ENCODE results near the gene BLMH.

The BLMH gene, protein sequence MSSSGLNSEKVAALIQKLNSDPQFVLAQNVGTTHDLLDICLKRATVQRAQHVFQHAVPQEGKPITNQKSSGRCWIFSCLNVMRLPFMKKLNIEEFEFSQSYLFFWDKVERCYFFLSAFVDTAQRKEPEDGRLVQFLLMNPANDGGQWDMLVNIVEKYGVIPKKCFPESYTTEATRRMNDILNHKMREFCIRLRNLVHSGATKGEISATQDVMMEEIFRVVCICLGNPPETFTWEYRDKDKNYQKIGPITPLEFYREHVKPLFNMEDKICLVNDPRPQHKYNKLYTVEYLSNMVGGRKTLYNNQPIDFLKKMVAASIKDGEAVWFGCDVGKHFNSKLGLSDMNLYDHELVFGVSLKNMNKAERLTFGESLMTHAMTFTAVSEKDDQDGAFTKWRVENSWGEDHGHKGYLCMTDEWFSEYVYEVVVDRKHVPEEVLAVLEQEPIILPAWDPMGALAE

DNA sequence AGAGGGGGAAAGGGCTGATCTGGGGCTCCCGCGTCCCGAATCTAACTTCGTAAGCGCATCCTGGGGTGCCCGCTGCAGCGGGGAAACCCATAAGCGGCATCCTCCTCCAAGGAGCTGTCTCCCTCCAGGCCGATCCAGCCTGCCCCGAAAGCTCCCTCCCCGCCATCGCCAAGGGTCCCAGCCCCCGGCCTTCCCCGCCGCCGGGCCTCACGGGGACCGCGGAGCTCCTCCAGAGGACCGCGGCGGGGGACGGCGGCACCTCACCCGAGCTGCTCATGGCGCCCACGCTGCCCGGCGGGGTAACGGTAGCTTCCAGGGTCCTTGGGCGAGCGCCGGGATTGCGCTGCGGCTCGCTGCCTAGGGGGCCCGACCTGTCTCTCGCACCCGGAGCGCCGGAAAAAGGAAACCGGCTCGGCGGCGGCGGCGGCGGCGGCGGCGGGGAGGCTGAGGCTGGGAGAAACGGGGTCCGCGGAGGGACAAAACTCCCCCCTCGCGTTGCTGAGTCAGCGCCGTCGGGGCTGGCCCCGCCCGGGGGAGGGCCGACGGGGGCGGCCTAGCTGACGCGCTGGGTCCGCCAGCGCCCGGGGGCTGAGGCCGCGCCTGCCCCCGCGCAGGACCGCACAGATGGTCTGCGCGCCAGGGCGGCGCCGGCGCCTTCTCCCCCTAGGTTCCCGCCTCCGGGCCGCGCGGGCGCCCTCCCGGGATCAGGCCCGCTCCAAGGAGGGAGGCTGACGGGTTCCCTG, at the start of gene BLMH:
Gene BLMH, minus strand, starts transcription at position 402 of the 743 bp plus-strand sequence. Its CDS starts 125 bp downstream, at position 277.
- DNase-seq, result peak; percentile 81

DNA sequence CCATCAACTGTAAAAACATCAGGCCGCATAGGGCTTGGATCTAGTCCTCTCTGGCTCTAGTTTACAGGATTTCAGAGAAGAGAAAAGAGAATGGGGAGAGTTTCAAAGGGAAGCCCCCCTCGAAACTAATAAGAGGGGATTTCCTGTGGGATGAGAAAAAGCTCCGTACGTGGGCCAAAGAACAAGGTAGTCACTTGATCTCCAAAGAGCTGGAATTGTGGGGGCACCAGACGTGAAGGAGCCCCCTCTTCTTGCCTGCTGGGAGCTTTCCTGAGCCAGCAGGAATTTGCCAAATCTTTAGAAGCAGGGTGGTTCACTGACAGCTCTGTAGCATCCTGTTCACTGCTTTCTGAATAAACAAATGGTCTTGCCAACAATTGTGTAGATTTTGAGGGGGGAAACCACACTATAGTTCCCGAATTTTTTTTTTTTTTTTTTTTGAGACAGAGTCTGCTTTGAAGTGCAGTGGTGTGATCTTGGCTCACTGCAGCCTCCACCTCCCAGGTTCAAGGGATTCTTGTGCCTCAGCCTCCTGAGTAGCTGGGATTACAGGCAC, 49.1 kb upstream of the BLMH start:
- DNase-seq, result no peak

DNA sequence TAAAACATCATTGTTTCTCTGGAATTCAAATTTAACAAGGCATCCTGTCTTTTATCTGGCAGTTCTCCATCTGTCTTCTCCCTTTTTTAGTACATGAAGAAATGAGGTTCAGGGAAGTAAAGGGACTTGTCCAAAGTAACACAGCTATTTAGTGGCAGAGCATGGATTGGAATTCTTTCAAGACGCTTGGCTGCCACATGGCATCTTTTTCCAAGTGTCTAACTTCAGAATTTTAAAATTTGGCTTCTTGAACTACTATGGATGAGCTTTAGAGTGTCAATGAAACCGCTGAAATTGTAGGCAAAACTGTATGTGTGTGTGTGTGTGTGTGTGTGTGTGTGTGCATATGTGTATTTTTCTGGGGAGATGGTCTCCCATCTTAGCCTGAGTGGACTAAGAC, 47.3 kb upstream of the BLMH start:
- DNase-seq, result no peak

DNA sequence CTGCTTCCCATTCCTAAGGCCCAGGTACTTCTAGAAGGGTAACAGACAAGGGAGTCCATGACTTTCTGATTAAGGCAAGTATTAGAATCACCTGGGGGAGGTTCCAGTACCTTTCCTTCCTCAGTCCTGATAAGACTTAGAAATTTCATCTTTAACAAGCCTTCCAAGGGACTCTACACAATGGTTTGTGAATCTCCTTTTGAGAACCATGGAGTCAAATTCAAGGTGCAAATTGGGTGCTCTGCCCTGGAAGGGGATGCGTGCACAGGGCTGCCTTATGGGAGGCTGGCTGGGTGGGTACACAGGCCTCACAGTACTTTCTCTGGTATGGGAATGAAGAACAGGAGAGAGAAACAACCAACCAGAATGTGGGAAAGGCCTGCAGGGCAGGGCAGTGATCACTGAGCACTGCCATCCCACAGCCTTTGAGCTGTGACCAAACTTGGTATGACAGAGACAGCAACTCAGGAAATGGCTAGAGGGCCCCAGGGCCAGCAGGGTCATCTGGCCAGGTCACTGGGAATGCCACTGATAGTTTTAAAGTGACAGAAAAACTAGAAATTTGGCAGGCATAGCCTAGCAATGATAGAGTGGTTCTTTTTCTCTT, 45.8 kb upstream of the BLMH start:
- no peak for DNase-seq

DNA sequence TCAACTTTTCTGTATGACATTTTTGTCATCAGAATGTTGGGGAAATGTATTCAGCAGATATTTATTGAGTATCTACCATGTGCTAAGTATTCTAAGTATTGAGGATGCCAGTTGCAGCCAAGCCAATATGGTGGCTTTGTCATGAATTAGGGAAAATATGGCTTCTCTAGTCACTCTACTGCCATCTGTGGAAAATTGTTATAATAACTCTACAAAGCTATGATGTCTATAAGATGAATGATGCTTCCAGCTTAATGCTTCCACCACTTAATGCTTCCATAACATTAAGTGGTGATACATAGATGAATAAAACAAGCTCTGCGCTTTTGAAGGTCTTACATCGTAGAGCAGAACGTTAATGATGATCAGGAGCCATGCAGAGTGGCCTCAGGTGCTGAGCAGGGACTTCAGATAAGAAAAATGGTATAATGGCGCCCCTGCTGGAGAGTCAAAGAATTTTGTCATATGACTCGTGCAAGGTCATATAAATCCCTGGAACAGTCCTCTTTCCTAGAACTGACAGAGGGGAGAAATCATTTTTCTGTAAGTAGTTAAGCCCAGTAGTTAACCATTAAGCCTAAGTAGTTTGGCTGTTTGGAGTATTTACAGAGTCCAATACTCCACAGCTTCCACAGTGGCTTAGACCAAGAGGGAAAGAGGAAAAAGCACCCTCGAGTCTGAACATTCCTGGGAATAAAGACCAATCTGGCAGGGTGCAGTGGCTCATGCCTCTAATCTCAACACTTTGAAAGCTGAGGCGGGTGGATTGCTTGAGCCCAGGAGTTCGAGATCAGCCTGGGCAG, 44.8 kb upstream of the BLMH start:
- peak; percentile 83 for DNase-seq

DNA sequence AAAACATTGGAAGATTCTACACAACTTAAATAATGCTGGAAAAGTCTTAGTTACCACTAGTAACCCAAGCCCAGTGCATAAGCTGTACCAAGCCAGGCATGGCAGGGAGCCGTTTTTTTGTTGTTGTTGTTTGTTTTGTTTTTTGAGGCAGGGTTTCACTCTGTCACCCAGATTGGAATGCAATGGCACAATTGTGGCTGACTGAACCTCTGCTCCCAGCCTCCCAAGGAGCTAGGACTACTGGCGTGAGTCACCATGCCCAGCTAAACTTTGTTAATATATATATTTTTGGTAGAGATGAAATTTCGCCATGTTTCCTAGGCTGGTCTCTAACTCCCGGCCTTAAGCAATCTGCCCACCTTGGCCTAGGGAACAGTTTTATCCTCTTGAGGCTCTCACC, 42.7 kb upstream of the BLMH start:
- DNase-seq, result no peak

DNA sequence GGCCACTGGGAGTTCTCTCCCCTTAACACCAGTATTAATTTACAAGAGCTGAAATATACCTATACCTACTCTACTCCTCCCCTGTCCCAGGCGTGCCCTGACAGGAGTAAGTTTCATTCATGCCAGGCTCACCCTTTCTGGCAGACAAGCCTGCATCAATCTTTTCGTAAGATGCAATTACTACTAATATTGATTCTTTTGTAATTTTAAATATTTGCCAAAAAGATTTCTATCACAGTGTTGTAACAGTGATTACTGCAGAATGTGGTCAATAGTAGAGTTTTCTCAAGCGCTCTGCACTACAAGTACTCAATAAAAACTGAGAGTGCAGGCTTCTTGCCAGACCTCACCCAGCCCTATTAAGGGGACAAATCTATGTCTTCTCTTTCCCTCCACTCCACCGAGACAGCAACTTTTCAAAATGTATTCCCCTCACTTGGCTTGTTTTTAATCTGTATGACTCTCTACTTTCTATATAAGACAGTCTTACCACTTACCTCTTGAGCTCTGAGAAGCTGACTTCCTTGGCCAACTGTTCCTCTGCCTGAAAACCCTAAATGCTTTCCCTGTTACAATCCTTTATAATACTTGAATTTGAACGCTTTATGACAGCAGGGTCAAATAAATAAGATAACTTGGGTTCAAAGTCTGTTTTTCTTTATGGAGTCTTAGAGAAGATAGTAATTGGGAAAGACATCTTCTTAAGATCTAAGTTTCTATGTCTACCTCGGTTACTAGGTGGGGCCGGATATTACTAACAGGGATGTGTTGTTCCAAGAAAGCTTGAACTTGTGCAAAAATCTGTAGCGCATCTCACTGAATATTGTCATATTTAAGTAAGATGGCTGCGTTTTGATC, 42.0 kb upstream of the BLMH start, which contains the start of gene TMIGD1:
Gene TMIGD1, minus strand, starts transcription at position 555 of the 858 bp plus-strand sequence. CDS start 1,924 bp downstream, outside the sequence.
- DNase-seq, result no peak

DNA sequence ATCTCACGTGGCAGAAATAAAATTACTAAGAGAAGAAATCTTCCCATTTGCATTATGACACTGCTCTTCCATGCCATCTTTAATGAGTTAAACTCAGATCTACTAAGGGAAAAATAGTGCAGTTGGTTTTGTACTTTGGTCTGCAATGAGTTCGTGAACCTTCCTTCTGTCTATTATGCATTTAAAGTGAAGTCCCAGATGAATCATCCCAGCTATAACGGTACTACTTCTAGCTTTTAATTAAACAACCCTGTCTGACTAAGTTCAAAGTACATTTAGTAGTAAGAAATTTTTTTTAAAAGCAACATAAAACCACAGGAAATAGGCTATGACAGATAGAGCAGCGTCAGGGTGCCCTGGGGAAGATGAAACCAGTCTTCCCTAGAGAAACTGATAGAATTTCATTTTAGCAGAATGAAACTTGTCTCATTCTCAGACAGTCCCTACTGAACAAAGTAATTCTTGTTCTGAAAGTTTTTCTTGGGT, 40.4 kb upstream of the BLMH start:
- no peak for DNase-seq

DNA sequence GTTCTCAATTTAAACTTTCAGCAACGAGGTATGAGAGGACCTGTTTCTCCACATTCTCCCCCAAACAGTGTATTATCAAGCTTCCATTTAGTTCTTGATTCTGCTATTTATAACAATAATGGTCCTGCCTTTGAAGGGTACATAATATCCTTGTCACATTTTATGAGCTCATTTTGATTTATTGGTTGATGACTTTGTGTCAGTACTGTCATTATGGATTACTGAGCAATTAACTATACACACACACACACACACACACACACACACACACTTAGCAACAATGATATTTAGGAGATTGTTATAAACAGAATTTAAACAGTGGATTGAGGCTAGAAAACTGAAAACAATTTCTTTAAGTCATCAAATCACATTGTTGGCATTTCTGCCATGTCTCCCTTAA, 35.1 kb upstream of the BLMH start:
- no peak for DNase-seq

DNA sequence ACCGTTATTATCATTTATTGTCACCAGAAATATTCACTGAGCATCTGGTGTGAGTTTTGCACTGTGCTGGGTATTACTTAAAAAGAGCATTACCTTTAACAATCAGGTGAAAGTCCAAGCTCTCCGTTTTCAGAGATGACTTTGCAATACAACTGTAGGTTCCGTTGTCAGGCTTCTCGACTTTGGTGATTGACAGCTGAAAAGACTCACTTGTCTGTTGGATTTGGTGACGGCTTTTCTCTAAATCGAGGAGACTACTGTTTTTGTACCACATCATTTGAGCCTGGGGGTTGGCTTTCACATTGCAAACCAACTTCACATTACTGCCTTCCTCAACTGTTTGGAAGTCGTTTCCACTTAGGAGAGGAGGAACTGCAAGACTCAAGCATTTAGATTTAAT, 33.0 kb upstream of the BLMH start:
- DNase-seq, result no peak

DNA sequence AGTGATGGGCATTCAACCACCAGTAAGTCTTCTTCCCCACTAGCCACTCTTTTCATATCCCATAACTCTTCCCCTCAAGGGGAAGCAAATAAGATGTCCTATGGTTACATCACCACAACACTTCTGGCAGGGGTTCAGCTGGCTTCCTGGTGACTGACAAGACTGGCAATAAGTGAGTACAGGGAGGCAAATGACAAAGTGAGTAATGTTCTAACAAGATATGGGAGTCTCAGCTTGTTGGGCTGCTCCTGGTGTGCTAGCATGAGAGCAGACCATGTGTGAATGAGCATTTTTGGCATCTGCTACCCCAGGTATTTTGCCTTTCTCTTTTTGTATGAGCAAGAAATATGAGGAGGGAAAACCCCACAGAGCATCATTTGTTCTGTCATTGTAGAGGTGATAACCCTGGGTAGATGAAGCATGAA, 32.2 kb upstream of the BLMH start:
- peak; percentile 35 for DNase-seq

DNA sequence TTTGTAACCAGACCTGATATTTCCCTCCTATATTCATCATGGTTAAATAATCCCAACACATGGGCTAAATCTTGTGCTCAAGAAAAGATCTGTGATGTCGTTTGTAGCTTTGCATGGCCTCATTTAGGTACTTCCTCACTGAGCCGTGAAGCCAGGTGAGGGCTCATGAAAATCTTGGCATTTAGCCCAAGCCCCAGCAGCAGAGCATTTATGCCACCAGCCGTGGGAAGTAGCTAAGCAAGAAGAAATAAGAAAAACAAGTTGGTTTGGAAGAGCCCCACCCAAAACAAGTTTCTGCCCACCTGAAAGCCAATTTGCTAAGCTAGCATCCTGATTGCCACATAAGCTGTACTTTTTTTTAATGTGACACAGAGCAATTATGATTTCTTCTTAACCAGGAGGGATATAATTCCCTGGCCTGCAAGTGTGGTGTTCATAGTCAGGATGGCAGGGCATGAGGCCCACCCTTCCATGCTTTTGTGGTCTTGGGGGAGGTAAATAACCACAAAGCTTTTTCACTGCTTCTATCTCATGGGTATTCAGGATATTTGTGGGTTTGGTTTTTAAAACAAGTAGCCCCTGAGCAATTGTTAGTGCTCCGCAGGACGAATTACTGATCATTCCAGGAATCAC, 31.6 kb upstream of the BLMH start:
- DNase-seq, result peak; percentile 21

DNA sequence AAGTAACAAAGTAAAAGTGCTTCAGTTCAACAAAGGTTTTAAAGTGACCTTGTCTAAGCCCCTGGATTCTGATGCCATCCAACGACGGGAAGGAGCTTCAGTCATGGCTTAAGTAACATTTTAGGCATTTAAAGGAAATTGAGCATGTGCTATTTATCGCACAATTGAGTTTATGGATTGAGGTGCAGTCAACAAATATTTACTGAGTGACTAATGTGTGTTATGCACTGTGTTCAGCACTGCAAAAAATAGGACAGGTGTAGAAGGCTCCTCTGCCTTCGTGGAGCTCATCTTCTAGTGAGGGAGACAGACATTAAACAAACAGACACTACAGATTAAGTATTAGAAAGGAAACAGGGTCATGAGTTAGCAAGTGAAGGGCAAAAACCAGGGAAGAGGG, 29.6 kb upstream of the BLMH start:
- DNase-seq, result no peak

DNA sequence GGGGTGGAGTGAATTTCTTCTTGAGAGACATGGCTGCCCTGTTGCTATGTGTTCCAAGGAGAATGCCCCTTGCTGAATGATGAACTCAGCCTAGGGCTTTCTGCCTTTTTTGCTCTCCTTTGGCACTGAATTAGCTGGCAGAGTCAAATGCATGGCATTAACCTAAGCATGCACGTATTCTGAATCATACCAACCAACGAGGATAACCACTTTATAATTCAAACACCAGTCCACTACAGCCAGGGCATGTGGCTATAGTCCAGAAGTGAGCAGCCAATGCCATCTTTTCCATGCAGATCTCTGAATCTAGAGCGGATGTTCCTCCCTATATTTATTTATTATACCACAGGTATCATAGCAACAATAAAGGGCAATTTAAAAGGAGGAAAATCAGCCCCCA, 26.4 kb upstream of the BLMH start:
- DNase-seq, result no peak

DNA sequence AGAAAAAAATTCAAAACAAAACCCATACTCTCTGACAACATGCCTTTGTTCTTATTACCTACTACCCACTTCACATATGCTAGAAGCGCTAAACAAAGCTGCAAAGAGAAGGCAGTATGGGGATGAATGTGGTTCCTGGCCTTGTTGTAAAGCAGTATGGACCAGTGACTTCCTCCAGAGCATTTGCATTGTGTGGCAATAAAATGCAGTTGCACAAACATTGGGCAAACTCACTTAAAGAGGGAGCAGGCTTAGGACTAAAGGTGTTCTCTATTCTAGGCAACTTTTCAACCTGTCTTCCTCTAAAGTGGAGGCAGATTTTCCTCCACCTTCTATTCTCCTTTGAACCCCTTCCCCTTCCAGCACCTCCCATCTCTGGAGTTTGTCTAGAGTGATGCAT, 25.0 kb upstream of the BLMH start:
- DNase-seq, result no peak

DNA sequence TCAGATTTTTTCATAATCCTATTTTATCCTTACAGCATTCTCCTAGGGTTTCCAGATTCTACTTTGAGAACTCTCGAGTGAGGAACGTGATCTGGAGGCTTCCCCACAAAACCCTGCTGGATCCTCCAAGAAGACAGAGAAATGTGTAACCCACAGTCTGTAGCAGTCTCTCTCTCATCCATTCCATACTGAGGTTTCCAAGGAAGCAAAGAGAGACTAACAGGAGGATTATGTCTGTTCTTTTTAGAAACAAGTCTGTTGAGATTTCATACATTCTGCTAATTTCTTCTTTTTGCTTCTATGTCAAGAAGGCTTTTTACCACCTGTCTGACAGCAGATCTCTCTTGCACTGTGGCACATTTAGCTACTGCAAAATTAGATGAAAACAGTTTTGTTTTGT, 23.4 kb upstream of the BLMH start:
- no peak for DNase-seq

DNA sequence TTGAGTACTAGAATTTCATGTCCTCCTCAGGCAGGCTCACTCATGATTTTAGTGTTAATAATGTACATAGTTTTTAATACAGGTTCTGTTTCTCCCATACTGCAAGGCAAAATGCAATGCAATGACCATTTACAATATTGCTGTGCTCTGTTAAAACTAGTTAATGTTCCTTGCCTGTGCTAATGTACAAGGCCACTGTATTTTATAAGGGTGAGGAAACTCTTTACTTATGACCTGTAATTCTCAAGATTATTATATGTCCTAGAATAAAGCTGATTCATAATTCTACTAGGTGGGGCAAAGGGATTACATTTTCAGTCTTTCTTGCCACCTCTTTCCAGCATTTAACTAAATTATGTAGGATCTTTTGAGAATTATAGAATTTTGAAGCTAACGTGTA, 22.7 kb upstream of the BLMH start:
- no peak for DNase-seq

DNA sequence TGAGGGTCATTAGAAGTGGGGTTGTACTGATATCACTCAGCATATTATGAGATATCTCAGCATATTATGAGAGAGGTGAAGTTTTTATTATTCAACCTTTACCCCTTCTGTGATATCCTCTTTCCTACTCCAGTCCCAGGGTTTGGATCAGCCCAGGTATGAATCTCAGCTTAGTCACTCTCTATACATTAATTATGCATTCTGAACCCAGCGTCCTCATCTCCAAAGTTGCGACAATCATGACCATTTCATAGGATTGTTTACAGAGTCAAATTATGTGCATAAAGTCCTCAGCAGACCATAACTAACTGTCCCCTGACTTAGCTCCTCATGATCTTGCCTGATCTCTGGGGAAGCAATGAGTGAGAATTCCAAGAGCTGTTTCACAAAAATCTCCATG, 20.5 kb upstream of the BLMH start:
- DNase-seq, result no peak

DNA sequence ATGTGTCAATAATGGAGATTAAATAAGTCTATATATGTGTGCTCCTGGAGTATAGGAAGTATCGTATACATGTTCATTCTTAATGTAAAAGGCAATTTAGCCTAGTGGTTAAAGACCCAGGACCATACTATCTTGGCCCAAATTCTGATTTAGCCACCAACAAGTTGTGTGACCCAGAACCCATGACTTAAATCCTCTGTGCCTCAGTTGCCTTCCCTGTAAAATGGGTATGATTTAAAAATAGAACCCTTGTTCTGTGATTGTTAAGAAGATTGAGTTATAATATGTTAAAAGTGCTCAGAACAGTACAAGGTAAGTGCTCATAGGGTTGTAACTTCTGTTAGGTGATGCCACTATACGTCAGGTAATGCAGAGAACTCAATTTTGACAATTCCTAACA, 18.8 kb upstream of the BLMH start:
- DNase-seq, result no peak

DNA sequence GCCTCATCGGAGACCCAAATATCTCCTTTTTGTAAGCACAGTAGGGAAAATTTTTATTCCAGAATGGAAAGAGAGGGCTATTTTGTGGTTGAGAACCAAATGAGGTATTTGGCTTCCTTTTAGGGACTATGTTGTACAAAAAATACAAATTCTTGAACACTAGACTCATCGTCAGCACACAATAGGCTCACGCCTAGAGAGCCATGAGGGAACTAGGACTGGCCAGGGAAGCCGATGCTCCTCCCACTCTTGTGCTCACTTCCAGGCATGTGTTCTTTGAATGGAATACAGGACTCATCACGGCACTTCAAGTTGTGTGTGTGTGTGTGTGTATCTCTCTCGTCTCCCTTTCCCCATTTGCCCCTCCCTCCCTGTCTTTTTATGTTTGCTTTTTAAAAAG, 17.8 kb upstream of the BLMH start:
- no peak for DNase-seq

DNA sequence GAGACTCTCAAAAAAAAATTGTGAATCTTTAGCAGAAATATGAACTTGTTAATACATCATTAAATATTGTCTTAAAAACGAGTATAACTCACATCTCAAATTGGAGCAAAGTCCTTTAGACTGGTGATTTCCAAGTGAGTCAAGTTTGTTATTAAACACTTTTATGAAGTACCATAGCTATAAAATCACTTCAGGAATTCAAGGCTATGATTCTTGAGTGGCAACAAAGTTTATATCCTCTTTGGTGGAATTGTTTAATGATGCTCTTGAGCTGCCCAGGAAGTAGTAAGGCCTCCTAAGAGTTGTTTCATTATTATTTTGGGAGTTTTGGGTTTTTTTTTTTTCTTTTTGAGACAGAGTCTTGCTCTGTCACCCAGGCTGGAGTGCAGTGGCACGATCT, 16.7 kb upstream of the BLMH start:
- no peak for DNase-seq
